Measurements from ENCODE around the gene PRAME.

- TF ChIP-seq, protein P1, sequence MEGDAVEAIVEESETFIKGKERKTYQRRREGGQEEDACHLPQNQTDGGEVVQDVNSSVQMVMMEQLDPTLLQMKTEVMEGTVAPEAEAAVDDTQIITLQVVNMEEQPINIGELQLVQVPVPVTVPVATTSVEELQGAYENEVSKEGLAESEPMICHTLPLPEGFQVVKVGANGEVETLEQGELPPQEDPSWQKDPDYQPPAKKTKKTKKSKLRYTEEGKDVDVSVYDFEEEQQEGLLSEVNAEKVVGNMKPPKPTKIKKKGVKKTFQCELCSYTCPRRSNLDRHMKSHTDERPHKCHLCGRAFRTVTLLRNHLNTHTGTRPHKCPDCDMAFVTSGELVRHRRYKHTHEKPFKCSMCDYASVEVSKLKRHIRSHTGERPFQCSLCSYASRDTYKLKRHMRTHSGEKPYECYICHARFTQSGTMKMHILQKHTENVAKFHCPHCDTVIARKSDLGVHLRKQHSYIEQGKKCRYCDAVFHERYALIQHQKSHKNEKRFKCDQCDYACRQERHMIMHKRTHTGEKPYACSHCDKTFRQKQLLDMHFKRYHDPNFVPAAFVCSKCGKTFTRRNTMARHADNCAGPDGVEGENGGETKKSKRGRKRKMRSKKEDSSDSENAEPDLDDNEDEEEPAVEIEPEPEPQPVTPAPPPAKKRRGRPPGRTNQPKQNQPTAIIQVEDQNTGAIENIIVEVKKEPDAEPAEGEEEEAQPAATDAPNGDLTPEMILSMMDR (conservative IDR thresholded peaks at IDR 0.05; ENCODE audit: low read depth, low read length): no peak
- no peak for TF ChIP-seq EZH2 (IDR thresholded peaks at IDR 0.05; ENCODE audit: low read length, unreplicated experiment)
Measured at GRCh38 chr22:22521631-22522030, 37.4 kb downstream of the PRAME start.
